Liver (tissue), 3 donors: ENCODE data around the gene IL10.

Experiments
- EGR1 ChIP-seq, 2 donors: IDR thresholded peaks; 2 replicates each; pipeline ENCODE4 v1.6.1; 2016 to 2018; ENCODE audit warnings: antibody characterized with exemption in 2 of 2, low read depth in 2 of 2
- FOXA1 ChIP-seq: IDR thresholded peaks from 2 replicates; pipeline ENCODE4 v1.6.1; 2016; ENCODE audit warnings: antibody characterized with exemption
- GABPA ChIP-seq, 2 donors: IDR thresholded peaks in 1 of 2; conservative IDR thresholded peaks in 1 of 2; 2 replicates each; pipeline ENCODE4 v1.6.1; 2016; ENCODE audit warnings: antibody characterized with exemption in 2 of 2, mild to moderate bottlenecking in 1 of 2, moderate library complexity in 1 of 2
- HNF4G ChIP-seq: IDR thresholded peaks from 2 replicates; pipeline ENCODE4 v1.6.1; 2016; ENCODE audit warnings: antibody characterized with exemption
- JUND ChIP-seq, 2 donors: IDR thresholded peaks; 2 replicates each; pipeline ENCODE4 v1.6.1; 2016; ENCODE audit warnings: antibody characterized with exemption in 2 of 2
- RAD21 ChIP-seq, 2 donors: IDR thresholded peaks; 2 replicates each; pipeline ENCODE4 v1.6.1; 2016; ENCODE audit warnings: antibody characterized with exemption in 2 of 2, mild to moderate bottlenecking in 2 of 2
- SP1 ChIP-seq: IDR thresholded peaks from 2 replicates; pipeline ENCODE4 v1.6.1; 2018; ENCODE audit warnings: antibody characterized with exemption, mild to moderate bottlenecking
- YY1 ChIP-seq: IDR thresholded peaks from 2 replicates; pipeline ENCODE4 v1.6.1; 2016; ENCODE audit warnings: antibody characterized with exemption, mild to moderate bottlenecking
- TF ChIP-seq, protein P1 (sequence below): fragments of 150-350 bp; IDR thresholded peaks from 2 replicates; pipeline ENCODE4 v1.5.1; 2017; ENCODE audit warnings: improper control_type of control experiment, low read depth, low read length; ENCODE audit not compliant: missing input control
- TF ChIP-seq, protein P2 (sequence below): IDR thresholded peaks from 2 replicates; pipeline ENCODE4 v1.6.1; 2016; ENCODE audit warnings: antibody characterized with exemption
- TF ChIP-seq, protein P3 (sequence below): IDR thresholded peaks from 2 replicates; pipeline ENCODE4 v1.6.1; 2016; ENCODE audit warnings: antibody characterized with exemption
- TF ChIP-seq, protein P4 (sequence below): IDR thresholded peaks from 2 replicates; pipeline ENCODE4 v1.6.1; 2016; ENCODE audit warnings: antibody characterized with exemption, mild to moderate bottlenecking
- donor health status: healthy.
- donor health status: healthy.

DNA sequence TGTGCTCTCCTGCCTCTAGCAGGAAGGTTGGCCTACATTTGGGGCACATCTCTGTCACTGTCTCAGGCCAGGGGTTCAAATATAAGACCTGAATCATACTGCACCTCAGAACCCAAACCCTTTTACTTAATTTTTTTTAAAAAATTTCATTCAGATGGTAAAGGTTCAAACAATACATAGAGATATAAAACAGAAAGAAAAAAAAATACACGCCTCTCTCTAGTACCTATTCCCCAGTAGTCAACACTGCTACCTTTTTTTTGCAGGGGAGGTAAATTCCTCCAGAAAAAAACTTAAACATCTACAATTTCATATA is 54.7 kb downstream of the IL10 start:
- TF ChIP-seq, protein P1, sequence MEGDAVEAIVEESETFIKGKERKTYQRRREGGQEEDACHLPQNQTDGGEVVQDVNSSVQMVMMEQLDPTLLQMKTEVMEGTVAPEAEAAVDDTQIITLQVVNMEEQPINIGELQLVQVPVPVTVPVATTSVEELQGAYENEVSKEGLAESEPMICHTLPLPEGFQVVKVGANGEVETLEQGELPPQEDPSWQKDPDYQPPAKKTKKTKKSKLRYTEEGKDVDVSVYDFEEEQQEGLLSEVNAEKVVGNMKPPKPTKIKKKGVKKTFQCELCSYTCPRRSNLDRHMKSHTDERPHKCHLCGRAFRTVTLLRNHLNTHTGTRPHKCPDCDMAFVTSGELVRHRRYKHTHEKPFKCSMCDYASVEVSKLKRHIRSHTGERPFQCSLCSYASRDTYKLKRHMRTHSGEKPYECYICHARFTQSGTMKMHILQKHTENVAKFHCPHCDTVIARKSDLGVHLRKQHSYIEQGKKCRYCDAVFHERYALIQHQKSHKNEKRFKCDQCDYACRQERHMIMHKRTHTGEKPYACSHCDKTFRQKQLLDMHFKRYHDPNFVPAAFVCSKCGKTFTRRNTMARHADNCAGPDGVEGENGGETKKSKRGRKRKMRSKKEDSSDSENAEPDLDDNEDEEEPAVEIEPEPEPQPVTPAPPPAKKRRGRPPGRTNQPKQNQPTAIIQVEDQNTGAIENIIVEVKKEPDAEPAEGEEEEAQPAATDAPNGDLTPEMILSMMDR = no peak
- TF ChIP-seq, protein P2, sequence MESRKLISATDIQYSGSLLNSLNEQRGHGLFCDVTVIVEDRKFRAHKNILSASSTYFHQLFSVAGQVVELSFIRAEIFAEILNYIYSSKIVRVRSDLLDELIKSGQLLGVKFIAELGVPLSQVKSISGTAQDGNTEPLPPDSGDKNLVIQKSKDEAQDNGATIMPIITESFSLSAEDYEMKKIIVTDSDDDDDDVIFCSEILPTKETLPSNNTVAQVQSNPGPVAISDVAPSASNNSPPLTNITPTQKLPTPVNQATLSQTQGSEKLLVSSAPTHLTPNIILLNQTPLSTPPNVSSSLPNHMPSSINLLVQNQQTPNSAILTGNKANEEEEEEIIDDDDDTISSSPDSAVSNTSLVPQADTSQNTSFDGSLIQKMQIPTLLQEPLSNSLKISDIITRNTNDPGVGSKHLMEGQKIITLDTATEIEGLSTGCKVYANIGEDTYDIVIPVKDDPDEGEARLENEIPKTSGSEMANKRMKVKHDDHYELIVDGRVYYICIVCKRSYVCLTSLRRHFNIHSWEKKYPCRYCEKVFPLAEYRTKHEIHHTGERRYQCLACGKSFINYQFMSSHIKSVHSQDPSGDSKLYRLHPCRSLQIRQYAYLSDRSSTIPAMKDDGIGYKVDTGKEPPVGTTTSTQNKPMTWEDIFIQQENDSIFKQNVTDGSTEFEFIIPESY = no peak
- TF ChIP-seq GABPA (IDR thresholded peaks at IDR 0.05 in 1 of 2, conservative IDR thresholded peaks at IDR 0.05 in 1 of 2) (no peak), YY1 (no peak), SP1 (no peak), JUND (IDR thresholded peaks at IDR 0.05) (no peak), EGR1 (IDR thresholded peaks at IDR 0.05; ENCODE audit: low read depth in 2 of 2) (no peak), HNF4G (no peak), RAD21 (IDR thresholded peaks at IDR 0.05) (no peak), FOXA1 (no peak)
- TF ChIP-seq, protein P3, sequence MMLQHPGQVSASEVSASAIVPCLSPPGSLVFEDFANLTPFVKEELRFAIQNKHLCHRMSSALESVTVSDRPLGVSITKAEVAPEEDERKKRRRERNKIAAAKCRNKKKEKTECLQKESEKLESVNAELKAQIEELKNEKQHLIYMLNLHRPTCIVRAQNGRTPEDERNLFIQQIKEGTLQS = no peak
- TF ChIP-seq, protein P4, sequence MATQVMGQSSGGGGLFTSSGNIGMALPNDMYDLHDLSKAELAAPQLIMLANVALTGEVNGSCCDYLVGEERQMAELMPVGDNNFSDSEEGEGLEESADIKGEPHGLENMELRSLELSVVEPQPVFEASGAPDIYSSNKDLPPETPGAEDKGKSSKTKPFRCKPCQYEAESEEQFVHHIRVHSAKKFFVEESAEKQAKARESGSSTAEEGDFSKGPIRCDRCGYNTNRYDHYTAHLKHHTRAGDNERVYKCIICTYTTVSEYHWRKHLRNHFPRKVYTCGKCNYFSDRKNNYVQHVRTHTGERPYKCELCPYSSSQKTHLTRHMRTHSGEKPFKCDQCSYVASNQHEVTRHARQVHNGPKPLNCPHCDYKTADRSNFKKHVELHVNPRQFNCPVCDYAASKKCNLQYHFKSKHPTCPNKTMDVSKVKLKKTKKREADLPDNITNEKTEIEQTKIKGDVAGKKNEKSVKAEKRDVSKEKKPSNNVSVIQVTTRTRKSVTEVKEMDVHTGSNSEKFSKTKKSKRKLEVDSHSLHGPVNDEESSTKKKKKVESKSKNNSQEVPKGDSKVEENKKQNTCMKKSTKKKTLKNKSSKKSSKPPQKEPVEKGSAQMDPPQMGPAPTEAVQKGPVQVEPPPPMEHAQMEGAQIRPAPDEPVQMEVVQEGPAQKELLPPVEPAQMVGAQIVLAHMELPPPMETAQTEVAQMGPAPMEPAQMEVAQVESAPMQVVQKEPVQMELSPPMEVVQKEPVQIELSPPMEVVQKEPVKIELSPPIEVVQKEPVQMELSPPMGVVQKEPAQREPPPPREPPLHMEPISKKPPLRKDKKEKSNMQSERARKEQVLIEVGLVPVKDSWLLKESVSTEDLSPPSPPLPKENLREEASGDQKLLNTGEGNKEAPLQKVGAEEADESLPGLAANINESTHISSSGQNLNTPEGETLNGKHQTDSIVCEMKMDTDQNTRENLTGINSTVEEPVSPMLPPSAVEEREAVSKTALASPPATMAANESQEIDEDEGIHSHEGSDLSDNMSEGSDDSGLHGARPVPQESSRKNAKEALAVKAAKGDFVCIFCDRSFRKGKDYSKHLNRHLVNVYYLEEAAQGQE = no peak
